ENCODE results near the gene UCHL1. TPM values are rescaled to one million over a fixed set of nuclear protein-coding genes. Genes with fewer than 3 reads are reported as not detected.

Gene UCHL1
- total RNA-seq, 2 donors from 2014 or later = 390 to 562 TPM

DNA sequence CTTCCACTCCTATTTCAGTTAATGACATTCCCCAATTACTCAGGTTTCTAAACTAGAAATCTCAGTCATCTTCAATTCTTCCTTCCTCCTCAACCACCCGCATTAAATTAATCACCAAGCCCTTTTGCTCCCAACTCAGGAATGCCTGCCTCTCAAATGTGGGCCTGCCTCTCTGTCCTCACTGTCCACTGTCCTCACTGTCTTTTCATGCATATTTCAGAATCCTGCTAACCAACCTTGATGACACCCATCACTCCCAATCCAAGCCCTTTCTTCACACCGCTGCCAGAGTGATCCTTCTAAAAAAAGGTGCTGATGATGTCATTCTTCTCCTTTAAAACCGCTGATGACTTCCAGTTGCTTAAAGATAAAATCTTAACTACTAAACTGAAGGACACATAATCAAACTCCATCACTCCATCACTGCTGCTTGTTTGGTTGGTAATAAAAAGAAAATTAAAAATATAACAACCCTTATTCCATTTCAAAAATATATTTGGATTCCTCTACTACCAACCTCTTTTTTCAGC, 37.2 kb upstream of the UCHL1 start:
- H3K9me3 Mint-ChIP-seq = no peaks in the 10 kb centered on the region
- H3K9ac ChIP-seq (ENCODE audit: extremely low read depth, low read length, poor library complexity, severe bottlenecking) = no peak overlapping the region
- no peak for DNase-seq
- no peaks in the 10 kb centered on the region for H3K36me3 ChIP-seq (ENCODE audit: control insufficient read depth, insufficient read depth, low read length)
- no peaks in the 10 kb centered on the region for H3K36me3 Mint-ChIP-seq (ENCODE audit: low read depth)
- no peak overlapping the region for H3K27ac Mint-ChIP-seq
- H3K4me3 ChIP-seq (ENCODE audit: low read length) = no peak overlapping the region
- 77 to 100% methylated on average over 1 to 3 of the region's 3 CpGs for WGBS, 2 experiments (ENCODE audit: insufficient coverage in 1 of 2, insufficient read length in 1 of 2)
- TF ChIP-seq, protein P1, sequence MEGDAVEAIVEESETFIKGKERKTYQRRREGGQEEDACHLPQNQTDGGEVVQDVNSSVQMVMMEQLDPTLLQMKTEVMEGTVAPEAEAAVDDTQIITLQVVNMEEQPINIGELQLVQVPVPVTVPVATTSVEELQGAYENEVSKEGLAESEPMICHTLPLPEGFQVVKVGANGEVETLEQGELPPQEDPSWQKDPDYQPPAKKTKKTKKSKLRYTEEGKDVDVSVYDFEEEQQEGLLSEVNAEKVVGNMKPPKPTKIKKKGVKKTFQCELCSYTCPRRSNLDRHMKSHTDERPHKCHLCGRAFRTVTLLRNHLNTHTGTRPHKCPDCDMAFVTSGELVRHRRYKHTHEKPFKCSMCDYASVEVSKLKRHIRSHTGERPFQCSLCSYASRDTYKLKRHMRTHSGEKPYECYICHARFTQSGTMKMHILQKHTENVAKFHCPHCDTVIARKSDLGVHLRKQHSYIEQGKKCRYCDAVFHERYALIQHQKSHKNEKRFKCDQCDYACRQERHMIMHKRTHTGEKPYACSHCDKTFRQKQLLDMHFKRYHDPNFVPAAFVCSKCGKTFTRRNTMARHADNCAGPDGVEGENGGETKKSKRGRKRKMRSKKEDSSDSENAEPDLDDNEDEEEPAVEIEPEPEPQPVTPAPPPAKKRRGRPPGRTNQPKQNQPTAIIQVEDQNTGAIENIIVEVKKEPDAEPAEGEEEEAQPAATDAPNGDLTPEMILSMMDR (conservative IDR thresholded peaks at IDR 0.05) = no peak
- peaks cover 3% of the 10 kb centered on the region for H3K4me1 ChIP-seq (ENCODE audit: control insufficient read depth, insufficient read depth, low read length)
- no peaks in the 10 kb centered on the region for H3K9me3 ChIP-seq (ENCODE audit: control insufficient read depth, low read length)
- H3K27me3 ChIP-seq (ENCODE audit: control insufficient read depth, insufficient read depth, low read length, poor library complexity, severe bottlenecking) = no peaks in the 10 kb centered on the region
- peaks cover 16% of the 10 kb centered on the region for H3K4me1 Mint-ChIP-seq
- no peaks in the 10 kb centered on the region for H3K27me3 Mint-ChIP-seq (ENCODE audit: insufficient read depth)
- H3K27ac ChIP-seq (ENCODE audit: low read depth, low read length) = no peak overlapping the region
- no peak overlapping the region for H3K4me3 Mint-ChIP-seq

DNA sequence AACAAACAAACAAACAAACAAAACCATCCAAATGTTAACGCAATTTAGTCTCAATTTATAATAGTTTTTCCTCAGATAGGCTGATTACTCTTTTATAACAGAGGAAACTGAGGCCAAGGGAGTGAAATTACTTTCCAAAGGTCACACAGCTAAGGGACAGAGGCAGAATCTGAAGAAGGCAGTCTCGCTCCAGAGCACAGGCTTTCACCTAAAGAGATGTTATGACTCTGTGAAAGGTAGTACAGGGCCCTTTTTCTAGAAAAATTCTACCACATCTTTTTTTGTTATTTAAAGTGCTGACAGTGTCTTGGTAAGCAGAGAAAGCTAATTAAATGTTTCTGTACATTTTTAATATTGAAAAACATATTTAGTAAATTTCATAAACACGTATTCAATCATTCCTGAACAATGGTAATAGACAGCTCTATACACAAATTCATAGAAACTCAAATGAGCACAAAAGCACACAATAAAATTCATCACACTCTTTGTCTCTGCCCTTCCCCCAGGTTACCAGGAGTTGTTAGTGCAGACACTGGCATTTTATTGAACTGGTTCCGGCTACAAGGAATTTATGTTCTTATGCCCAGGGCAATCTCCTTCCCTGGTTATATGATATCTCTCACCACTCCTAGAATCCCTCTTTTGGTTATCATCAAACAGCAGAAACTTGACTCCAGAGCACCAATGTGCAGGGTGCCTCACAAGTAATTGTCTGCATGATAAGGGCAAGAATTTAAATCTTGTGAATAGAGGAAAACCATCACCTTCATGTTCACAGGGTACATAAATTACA, 34.7 kb upstream of the UCHL1 start:
- no peak overlapping the region for H3K4me3 ChIP-seq (ENCODE audit: low read length)
- no peaks in the 10 kb centered on the region for H3K27me3 Mint-ChIP-seq (ENCODE audit: insufficient read depth)
- TF ChIP-seq, protein P1 (conservative IDR thresholded peaks at IDR 0.05) = no peak
- no peaks in the 10 kb centered on the region for H3K36me3 Mint-ChIP-seq (ENCODE audit: low read depth)
- H3K4me1 ChIP-seq (ENCODE audit: control insufficient read depth, insufficient read depth, low read length) = peaks cover 3% of the 10 kb centered on the region
- peaks cover 2% of the 10 kb centered on the region for H3K4me1 Mint-ChIP-seq
- H3K27ac ChIP-seq (ENCODE audit: low read depth, low read length) = no peak overlapping the region
- no peak overlapping the region for H3K27ac Mint-ChIP-seq
- H3K4me3 Mint-ChIP-seq = no peak overlapping the region
- no peaks in the 10 kb centered on the region for H3K9me3 ChIP-seq (ENCODE audit: control insufficient read depth, low read length)
- WGBS, 2 experiments (ENCODE audit: insufficient coverage in 1 of 2, insufficient read length in 1 of 2) = 85 to 100% methylated on average over 1 to 4 of the region's 4 CpGs
- DNase-seq = no peak
- no peaks in the 10 kb centered on the region for H3K9me3 Mint-ChIP-seq
- no peaks in the 10 kb centered on the region for H3K36me3 ChIP-seq (ENCODE audit: control insufficient read depth, insufficient read depth, low read length)
- no peak overlapping the region for H3K9ac ChIP-seq (ENCODE audit: extremely low read depth, low read length, poor library complexity, severe bottlenecking)
- no peaks in the 10 kb centered on the region for H3K27me3 ChIP-seq (ENCODE audit: control insufficient read depth, insufficient read depth, low read length, poor library complexity, severe bottlenecking)

DNA sequence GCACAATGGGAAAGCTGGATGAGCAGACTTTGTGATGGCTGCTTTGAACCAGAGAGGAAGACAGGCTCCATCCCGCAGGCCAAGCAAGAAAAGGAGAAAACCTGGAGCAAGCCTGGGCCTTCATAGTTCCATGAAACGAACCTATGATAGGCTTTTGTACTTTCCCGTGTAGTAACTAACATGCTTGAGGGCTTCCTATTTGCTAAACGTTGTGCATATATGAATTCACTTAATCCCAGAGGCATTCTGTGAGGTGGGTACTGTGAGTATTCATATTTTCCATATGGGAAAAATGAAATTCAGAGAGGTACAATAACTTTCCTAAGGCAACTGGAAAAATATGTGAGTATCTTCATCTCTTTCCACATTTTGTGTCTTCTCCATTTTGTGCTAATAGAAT, 28.8 kb upstream of the UCHL1 start:
- H3K27me3 ChIP-seq (ENCODE audit: control insufficient read depth, insufficient read depth, low read length, poor library complexity, severe bottlenecking) = no peaks in the 10 kb centered on the region
- H3K27me3 Mint-ChIP-seq (ENCODE audit: insufficient read depth) = no peaks in the 10 kb centered on the region
- H3K4me3 Mint-ChIP-seq = no peak overlapping the region
- H3K9ac ChIP-seq (ENCODE audit: extremely low read depth, low read length, poor library complexity, severe bottlenecking) = no peak overlapping the region
- TF ChIP-seq, protein P1 (conservative IDR thresholded peaks at IDR 0.05) = no peak
- no peak overlapping the region for H3K27ac ChIP-seq (ENCODE audit: low read depth, low read length)
- H3K4me1 ChIP-seq (ENCODE audit: control insufficient read depth, insufficient read depth, low read length) = no peaks in the 10 kb centered on the region
- no peak overlapping the region for H3K27ac Mint-ChIP-seq
- 89 to 100% methylated on average over 1 to 4 of the region's 4 CpGs for WGBS, 2 experiments (ENCODE audit: insufficient coverage in 1 of 2, insufficient read length in 1 of 2)
- H3K9me3 Mint-ChIP-seq = no peaks in the 10 kb centered on the region
- no peak for DNase-seq
- H3K4me3 ChIP-seq (ENCODE audit: low read length) = no peak overlapping the region
- no peaks in the 10 kb centered on the region for H3K9me3 ChIP-seq (ENCODE audit: control insufficient read depth, low read length)
- no peaks in the 10 kb centered on the region for H3K4me1 Mint-ChIP-seq
- H3K36me3 Mint-ChIP-seq (ENCODE audit: low read depth) = no peaks in the 10 kb centered on the region
- no peaks in the 10 kb centered on the region for H3K36me3 ChIP-seq (ENCODE audit: control insufficient read depth, insufficient read depth, low read length)
